H1 (cell line): Measurements from ENCODE around the gene RASEF.

Experiments
- CTCF ChIP-seq, 3 experiments: IDR thresholded peaks; 1 replicate in 2 of 3; 2 replicates in 1 of 3; pipeline versions ENCODE4 v1.5.1 to v1.6.1; 2011; ENCODE audit warnings: low read length in 3 of 3, mild to moderate bottlenecking in 3 of 3, inconsistent platforms in 2 of 3, low read depth in 1 of 3, moderate library complexity in 1 of 3; ENCODE audit not compliant: insufficient read depth in 1 of 3; ENCODE audit errors: control extremely low read depth in 1 of 3
- E2F6 ChIP-seq: IDR thresholded peaks from 2 replicates; pipeline ENCODE4 v1.6.1; 2012; ENCODE audit warnings: inconsistent platforms
- EP300 ChIP-seq, 2 experiments: IDR thresholded peaks; 1 replicate in 1 of 2; 2 replicates in 1 of 2; pipeline ENCODE4 v1.6.1; 2011 to 2012; ENCODE audit warnings: low read depth in 2 of 2, low read length in 2 of 2, mild to moderate bottlenecking in 2 of 2, borderline replicate concordance in 1 of 2, inconsistent platforms in 1 of 2, moderate library complexity in 1 of 2
- POLR2AphosphoS5 ChIP-seq: IDR thresholded peaks from 2 replicates; pipeline ENCODE4 v1.6.1; 2011; ENCODE audit warnings: low read depth, low read length
- RFX5 ChIP-seq: IDR thresholded peaks from 2 replicates; pipeline ENCODE4 v1.6.1; 2011; ENCODE audit warnings: low read depth, low read length, improper control_type of control experiment, borderline replicate concordance
- TAF1 ChIP-seq: IDR thresholded peaks from 2 replicates; pipeline ENCODE4 v1.6.1; 2011; ENCODE audit warnings: mild to moderate bottlenecking, low read depth, low read length
- YY1 ChIP-seq: IDR thresholded peaks from 2 replicates; pipeline ENCODE4 v1.6.1; 2011; ENCODE audit warnings: low read depth, mild to moderate bottlenecking, low read length

DNA sequence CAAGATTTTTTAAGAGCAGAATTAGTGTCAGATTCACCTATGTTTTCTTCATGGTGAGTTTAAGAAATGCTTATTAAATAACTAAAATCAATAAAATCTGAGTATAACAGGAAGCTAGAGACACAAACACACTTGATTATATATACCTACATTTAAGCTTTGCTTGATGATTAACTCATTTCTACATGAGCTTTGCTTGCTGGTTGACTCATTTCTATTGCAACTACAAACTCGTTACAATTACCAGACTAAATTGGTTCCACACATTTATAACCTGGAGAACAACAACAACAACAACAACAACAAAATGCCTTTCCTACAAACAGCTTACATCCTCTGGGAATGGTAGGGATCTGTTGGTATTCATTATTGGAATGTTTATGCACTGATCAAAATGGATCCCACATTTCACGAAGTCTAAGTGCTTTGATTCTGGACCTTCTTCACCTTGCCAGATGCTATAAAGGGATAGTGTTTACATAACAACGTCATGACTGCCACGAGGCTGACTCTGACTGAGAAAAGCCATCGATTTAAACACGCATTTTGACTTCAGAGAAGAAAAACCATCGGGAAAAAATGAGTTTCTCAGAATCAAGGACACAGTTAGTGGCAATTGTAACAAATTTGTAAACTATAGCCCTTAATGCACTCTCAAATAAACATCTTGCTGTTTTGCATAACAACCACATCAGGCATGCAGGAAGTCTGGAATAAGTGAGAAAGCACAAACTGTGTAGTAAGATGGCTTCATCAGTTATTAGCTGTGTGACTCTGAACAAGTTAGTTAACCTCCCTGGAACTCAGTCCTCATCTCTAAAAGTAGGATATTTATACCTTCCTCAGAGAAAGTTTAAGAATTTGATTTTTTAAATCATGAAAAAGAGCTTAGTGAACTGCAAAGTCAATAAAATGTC is 49.8 kb downstream of the RASEF start:
- TF ChIP-seq YY1, result no peak
- TF ChIP-seq TAF1, result no peak
- no peak for TF ChIP-seq E2F6
- no peak for TF ChIP-seq RFX5
- no peak for TF ChIP-seq CTCF (IDR thresholded peaks at IDR 0.05; ENCODE audit: control extremely low read depth in 1 of 3, insufficient read depth in 1 of 3, low read depth in 1 of 3, low read length in 3 of 3)
- TF ChIP-seq POLR2AphosphoS5, result no peak
- no peak for TF ChIP-seq EP300 (IDR thresholded peaks at IDR 0.05; ENCODE audit: borderline replicate concordance in 1 of 2, low read depth in 2 of 2, low read length in 2 of 2)
